H7 (cell line): ENCODE measurements around the gene KCMF1. TPM values are rescaled to one million over a fixed set of nuclear protein-coding genes. Genes with fewer than 3 reads are reported as not detected.

Experiments used
- DNase-seq: peaks from one replicate; pipeline ENCODE4 v3.0.0; 2012
- H3K27me3 ChIP-seq: 2 replicates; pipeline ENCODE4 v1.6.0; 2011; ENCODE audit warnings: mild to moderate bottlenecking, low read length; ENCODE audit not compliant: control insufficient read depth, insufficient read depth
- H3K36me3 ChIP-seq: replicated peaks from 2 replicates; pipeline ENCODE4 v1.5.1; 2011; ENCODE audit warnings: low read length; ENCODE audit not compliant: control insufficient read depth, insufficient read depth
- H3K4me3 ChIP-seq: 2 replicates; pipeline ENCODE4 v1.5.1; 2011; ENCODE audit warnings: low read depth, mild to moderate bottlenecking, control low read depth, low read length, moderate library complexity; ENCODE audit not compliant: insufficient read depth
- total RNA-seq: library from RNA; depleted of rRNA; stranded (reverse); fragments of >200 nt; shearing (Covaris generic); gene quantifications from 2 replicates; pipeline ENCODE4 v1.2.3, GENCODE V29; 2014; rRNA removed

KCMF1 gene
- total RNA-seq, 1 experiment from 2014 or later = 108 TPM

- DNase-seq = no peak
- no peak overlapping the region for H3K4me3 ChIP-seq
- H3K27me3 ChIP-seq = no peaks in the 10 kb centered on the region
- no peaks in the 10 kb centered on the region for H3K36me3 ChIP-seq
These were observed 116.6 kb downstream of the KCMF1 start for GRCh38 chr2:85087541-85087940.

- Histone ChIP-seq H3K36me3 (no peaks in the 10 kb centered on the region), H3K27me3 (no peaks in the 10 kb centered on the region), H3K4me3 (no peak overlapping the region)
- peak; percentile 64 for DNase-seq
These were observed 118.0 kb downstream of the KCMF1 start for GRCh38 chr2:85088921-85089320.

GRCh38 chr2:85089585-85089984 lies 118.6 kb downstream of the KCMF1 start:
- H3K27me3 ChIP-seq = no peaks in the 10 kb centered on the region
- H3K36me3 ChIP-seq = no peaks in the 10 kb centered on the region
- DNase-seq = peak; percentile 38
- H3K4me3 ChIP-seq = no peak overlapping the region

- Histone ChIP-seq H3K4me3 (no peak overlapping the region), H3K27me3 (no peaks in the 10 kb centered on the region), H3K36me3 (no peaks in the 10 kb centered on the region)
- no peak for DNase-seq
These were observed 120.9 kb downstream of the KCMF1 start for GRCh38 chr2:85091838-85092237.

- H3K4me3 ChIP-seq = no peak overlapping the region
- no peak for DNase-seq
- H3K36me3 ChIP-seq = no peaks in the 10 kb centered on the region
- H3K27me3 ChIP-seq = no peaks in the 10 kb centered on the region
These were observed 124.1 kb downstream of the KCMF1 start for GRCh38 chr2:85095094-85095493.

- H3K36me3 ChIP-seq = no peaks in the 10 kb centered on the region
- no peak overlapping the region for H3K4me3 ChIP-seq
- no peaks in the 10 kb centered on the region for H3K27me3 ChIP-seq
- DNase-seq = no peak
These were observed 125.7 kb downstream of the KCMF1 start for GRCh38 chr2:85096616-85097015.

GRCh38 chr2:85104228-85104627 lies 133.3 kb downstream of the KCMF1 start:
- DNase-seq = no peak
- Histone ChIP-seq H3K4me3 (no peak overlapping the region), H3K27me3 (no peaks in the 10 kb centered on the region), H3K36me3 (no peaks in the 10 kb centered on the region)

- H3K36me3 ChIP-seq = no peaks in the 10 kb centered on the region
- no peak for DNase-seq
- H3K4me3 ChIP-seq = no peak overlapping the region
These were observed 135.7 kb downstream of the KCMF1 start for GRCh38 chr2:85106489-85107180.

More at GRCh38 chr2:85106489-85107180, 135.7 kb downstream of the KCMF1 start:
- no peaks in the 10 kb centered on the region for H3K27me3 ChIP-seq

Other genes with a start within 250 kb of the KCMF1 start
- gene TRABD2A, start 90.1 kb upstream of the KCMF1 start, total RNA-seq = 4.2 and 7.6 TPM in 2 replicates
- gene TMSB10, start 65.5 kb upstream of the KCMF1 start, total RNA-seq = 1,705 and 2,421 TPM in 2 replicates
- 9.9 and 10.7 TPM in 2 replicates for gene TCF7L1, start 162.2 kb downstream of the KCMF1 start, total RNA-seq